ENCODE measurements around the gene NANOS2.

GRCh38 chr19:45895519-45895972 lies 19.0 kb downstream of the NANOS2 start:
- TF ChIP-seq CTCF (IDR thresholded peaks at IDR 0.05) (no peak), EP300 (IDR thresholded peaks at IDR 0.05) (no peak), POLR2A (IDR thresholded peaks at IDR 0.05; ENCODE audit: low read depth) (no peak), POLR2AphosphoS5 (IDR thresholded peaks at IDR 0.05) (no peak)

Data from esophagus muscularis mucosa (tissue), 4 donors.